ENCODE data around the gene ADAMTS1.
A peak's percentile ranks its signal among the peaks of the same experiment; 100 is the strongest.

ADAMTS1 gene

GRCh38 chr21:26845066-26845758, at the start of gene ADAMTS1:
Gene ADAMTS1 (minus strand): TSS chr21:26845409. CDS start chr21:26844954, 455 bp downstream.
- peak within 1 kb of the TSS; percentile 72 for H3K4me3 ChIP-seq (ENCODE audit: low read depth, low read length)
- peak; percentile 92 for DNase-seq (ENCODE audit: low read depth)
- TF ChIP-seq CTCF (conservative IDR thresholded peaks at IDR 0.05; ENCODE audit: low read depth, low read length) = peak; percentile 46

GRCh38 chr21:26892151-26892550, 46.9 kb upstream of the ADAMTS1 start:
- no peak overlapping the region for H3K4me3 ChIP-seq (ENCODE audit: low read depth, low read length)
- no peak for TF ChIP-seq CTCF (conservative IDR thresholded peaks at IDR 0.05; ENCODE audit: low read depth, low read length)
- DNase-seq (ENCODE audit: low read depth) = no peak

GRCh38 chr21:26888931-26889330, 43.7 kb upstream of the ADAMTS1 start:
- no peak for TF ChIP-seq CTCF (conservative IDR thresholded peaks at IDR 0.05; ENCODE audit: low read depth, low read length)
- DNase-seq (ENCODE audit: low read depth) = no peak
- no peak overlapping the region for H3K4me3 ChIP-seq (ENCODE audit: low read depth, low read length)

GRCh38 chr21:26888256-26888655, 43.0 kb upstream of the ADAMTS1 start:
- TF ChIP-seq CTCF (conservative IDR thresholded peaks at IDR 0.05; ENCODE audit: low read depth, low read length) = no peak
- peak; percentile 7 for DNase-seq (ENCODE audit: low read depth)
- no peak overlapping the region for H3K4me3 ChIP-seq (ENCODE audit: low read depth, low read length)

GRCh38 chr21:26887251-26887650, 42.0 kb upstream of the ADAMTS1 start:
- H3K4me3 ChIP-seq (ENCODE audit: low read depth, low read length) = no peak overlapping the region
- TF ChIP-seq CTCF (conservative IDR thresholded peaks at IDR 0.05; ENCODE audit: low read depth, low read length) = no peak
- peak; percentile 60 for DNase-seq (ENCODE audit: low read depth)

- no peak overlapping the region for H3K4me3 ChIP-seq (ENCODE audit: low read depth, low read length)
- no peak for TF ChIP-seq CTCF (conservative IDR thresholded peaks at IDR 0.05; ENCODE audit: low read depth, low read length)
- DNase-seq (ENCODE audit: low read depth) = no peak
Observed at GRCh38 chr21:26884436-26884835, 39.2 kb upstream of the ADAMTS1 start.

GRCh38 chr21:26883768-26884167, 38.6 kb upstream of the ADAMTS1 start:
- H3K4me3 ChIP-seq (ENCODE audit: low read depth, low read length) = no peak overlapping the region
- no peak for TF ChIP-seq CTCF (conservative IDR thresholded peaks at IDR 0.05; ENCODE audit: low read depth, low read length)
- peak; percentile 21 for DNase-seq (ENCODE audit: low read depth)
